ENCODE data around the gene NEURL1B. TPM values are rescaled to one million over a fixed set of nuclear protein-coding genes. Genes with fewer than 3 reads are reported as not detected.

NEURL1B gene
- total RNA-seq, 2 donors from 2014 or later = 4.9 to 6.3 TPM

- H3K27me3 Mint-ChIP-seq (ENCODE audit: insufficient read depth) = peaks cover 7% of the 10 kb centered on the region
- Histone ChIP-seq H3K27ac (ENCODE audit: low read depth, low read length) (peak overlapping the region; percentile 42), H3K9me3 (ENCODE audit: control insufficient read depth, low read length) (no peaks in the 10 kb centered on the region), H3K9ac (ENCODE audit: extremely low read depth, low read length, poor library complexity, severe bottlenecking) (no peak overlapping the region), H3K4me1 (ENCODE audit: control insufficient read depth, insufficient read depth, low read length) (peaks cover 5% of the 10 kb centered on the region), H3K27me3 (ENCODE audit: control insufficient read depth, insufficient read depth, low read length, poor library complexity, severe bottlenecking) (no peaks in the 10 kb centered on the region), H3K4me3 (ENCODE audit: low read length) (no peak overlapping the region), H3K36me3 (ENCODE audit: control insufficient read depth, insufficient read depth, low read length) (no peaks in the 10 kb centered on the region)
- H3K4me3 Mint-ChIP-seq = no peak overlapping the region
- peaks cover 9% of the 10 kb centered on the region for H3K4me1 Mint-ChIP-seq
- WGBS, 2 experiments (ENCODE audit: insufficient coverage in 1 of 2, insufficient read length in 1 of 2) = 73 to 82% methylated on average over 5 to 10 of the region's 10 CpGs
- no peaks in the 10 kb centered on the region for H3K9me3 Mint-ChIP-seq
- TF ChIP-seq CTCF (conservative IDR thresholded peaks at IDR 0.05) = no peak
- DNase-seq = no peak
- H3K27ac Mint-ChIP-seq = no peak overlapping the region
- no peaks in the 10 kb centered on the region for H3K36me3 Mint-ChIP-seq (ENCODE audit: low read depth)
These were observed 15.8 kb upstream of the NEURL1B start for GRCh38 chr5:172624996-172625964.

DNA sequence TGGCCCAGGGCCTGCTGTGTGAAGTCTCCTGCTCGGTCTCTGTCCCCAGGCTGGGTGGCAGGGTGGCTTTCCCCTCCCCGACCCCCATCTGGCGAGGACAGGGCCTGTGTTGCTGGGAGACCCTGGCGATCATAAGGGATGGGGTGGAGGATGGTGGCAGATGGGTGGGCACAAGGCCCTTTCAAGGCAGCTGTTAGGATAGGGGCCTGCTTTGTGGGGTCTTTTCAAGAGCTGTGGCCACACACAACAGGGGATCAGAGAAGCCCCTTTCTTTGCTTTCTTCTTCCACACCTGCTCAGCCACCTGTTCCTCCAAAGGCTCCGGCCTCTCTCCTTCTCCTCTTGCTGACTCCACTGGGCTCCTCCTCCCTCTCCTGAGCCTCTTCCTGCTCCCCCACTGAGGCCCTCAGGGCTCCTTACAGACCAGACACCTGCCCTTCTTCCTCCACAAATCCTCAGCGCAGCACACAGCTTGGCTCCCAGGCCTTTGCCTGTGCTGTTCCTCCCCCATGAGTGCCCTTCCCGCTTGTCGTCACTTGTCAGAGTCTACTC, 15.0 kb upstream of the NEURL1B start:
- Mint-ChIP-seq H3K4me1 (peaks cover 11% of the 10 kb centered on the region), H3K27ac (no peak overlapping the region)

GRCh38 chr5:172630082-172630481, 11.0 kb upstream of the NEURL1B start:
- Histone ChIP-seq H3K9me3 (ENCODE audit: control insufficient read depth, low read length) (no peaks in the 10 kb centered on the region), H3K4me3 (ENCODE audit: low read length) (no peak overlapping the region), H3K27ac (ENCODE audit: low read depth, low read length) (no peak overlapping the region), H3K27me3 (ENCODE audit: control insufficient read depth, insufficient read depth, low read length, poor library complexity, severe bottlenecking) (no peaks in the 10 kb centered on the region), H3K36me3 (ENCODE audit: control insufficient read depth, insufficient read depth, low read length) (no peaks in the 10 kb centered on the region), H3K9ac (ENCODE audit: extremely low read depth, low read length, poor library complexity, severe bottlenecking) (no peak overlapping the region), H3K4me1 (ENCODE audit: control insufficient read depth, insufficient read depth, low read length) (no peaks in the 10 kb centered on the region)
- DNase-seq = no peak
- H3K27ac Mint-ChIP-seq = no peak overlapping the region
- H3K36me3 Mint-ChIP-seq (ENCODE audit: low read depth) = no peaks in the 10 kb centered on the region
- TF ChIP-seq CTCF (conservative IDR thresholded peaks at IDR 0.05) = no peak
- H3K4me1 Mint-ChIP-seq = peaks cover 5% of the 10 kb centered on the region
- 91 to 95% methylated on average over 4 to 5 of the region's 5 CpGs for WGBS, 2 experiments (ENCODE audit: insufficient coverage in 1 of 2, insufficient read length in 1 of 2)
- H3K27me3 Mint-ChIP-seq (ENCODE audit: insufficient read depth) = peaks cover 5% of the 10 kb centered on the region
- H3K9me3 Mint-ChIP-seq = no peaks in the 10 kb centered on the region
- no peak overlapping the region for H3K4me3 Mint-ChIP-seq

More for the DNA sequence above, 15.0 kb upstream of the NEURL1B start:
- Histone ChIP-seq H3K4me1 (ENCODE audit: control insufficient read depth, insufficient read depth, low read length) (peaks cover 5% of the 10 kb centered on the region), H3K27ac (ENCODE audit: low read depth, low read length) (peak overlapping the region; percentile 42), H3K36me3 (ENCODE audit: control insufficient read depth, insufficient read depth, low read length) (no peaks in the 10 kb centered on the region), H3K4me3 (ENCODE audit: low read length) (no peak overlapping the region), H3K9ac (ENCODE audit: extremely low read depth, low read length, poor library complexity, severe bottlenecking) (no peak overlapping the region), H3K27me3 (ENCODE audit: control insufficient read depth, insufficient read depth, low read length, poor library complexity, severe bottlenecking) (no peaks in the 10 kb centered on the region), H3K9me3 (ENCODE audit: control insufficient read depth, low read length) (no peaks in the 10 kb centered on the region)
- DNase-seq = no peak
- no peak for TF ChIP-seq CTCF (conservative IDR thresholded peaks at IDR 0.05)
- Mint-ChIP-seq H3K27me3 (ENCODE audit: insufficient read depth) (peaks cover 7% of the 10 kb centered on the region), H3K9me3 (no peaks in the 10 kb centered on the region), H3K4me3 (no peak overlapping the region), H3K36me3 (ENCODE audit: low read depth) (no peaks in the 10 kb centered on the region)
- WGBS, 2 experiments (ENCODE audit: insufficient coverage in 1 of 2, insufficient read length in 1 of 2) = 90 to 91% methylated on average over 3 to 8 of the region's 8 CpGs

Measured in endodermal cell (in vitro differentiated cells).